GM23338 (cell line): ENCODE measurements around the gene SCFD1. TPM values are rescaled to one million over a fixed set of nuclear protein-coding genes. Genes with fewer than 3 reads are reported as not detected.
A peak's percentile ranks its signal among the peaks of the same experiment; 100 is the strongest.

ENCODE experiments used
- ATAC-seq: fragments of 200-7000 bp; cut with Tn5 transposase; 3 replicates; pipeline ENCODE4 v1.9.1; 2020
- DNase-seq: peaks from one replicate; pipeline ENCODE4 v3.0.0-alpha.2; 2015; ENCODE audit warnings: low spot score
- H2AFZ ChIP-seq: fragments of 200-600 bp; sonication (generic); 2 replicates; pipeline ENCODE4 v1.8.0; 2016; ENCODE audit warnings: antibody characterized with exemption, mild to moderate bottlenecking, moderate library complexity
- H3F3A ChIP-seq: fragments of 200-600 bp; sonication (generic); replicated peaks from 2 replicates; pipeline ENCODE4 v1.8.0; 2017; ENCODE audit warnings: antibody characterized with exemption, mixed run types, low read depth
- H3K27ac ChIP-seq: fragments of 200-600 bp; sonication (generic); 2 replicates; pipeline ENCODE4 v1.6.1; 2016; ENCODE audit warnings: low read depth
- H3K27me3 ChIP-seq: fragments of 200-600 bp; sonication (generic); 2 replicates; pipeline ENCODE4 v1.8.0; 2016; ENCODE audit warnings: mild to moderate bottlenecking, mixed run types, moderate library complexity; ENCODE audit not compliant: insufficient read depth
- H3K36me3 ChIP-seq: fragments of 200-600 bp; sonication (generic); 2 replicates; pipeline ENCODE4 v1.8.0; 2016; ENCODE audit warnings: mild to moderate bottlenecking; ENCODE audit not compliant: insufficient read depth
- H3K4me1 ChIP-seq: fragments of 200-600 bp; sonication (generic); 2 replicates; pipeline ENCODE4 v1.8.0; 2016; ENCODE audit warnings: mild to moderate bottlenecking, moderate library complexity; ENCODE audit not compliant: insufficient read depth
- H3K4me2 ChIP-seq: fragments of 200-600 bp; sonication (generic); 2 replicates; pipeline ENCODE4 v1.7.1; 2017; ENCODE audit warnings: mixed run types
- H3K4me3 ChIP-seq: fragments of 200-600 bp; sonication (generic); 2 replicates; pipeline ENCODE4 v1.6.1; 2016; ENCODE audit warnings: mixed run types
- H3K79me2 ChIP-seq: fragments of 200-600 bp; sonication (generic); replicated peaks from 2 replicates; pipeline ENCODE4 v1.8.0; 2017; ENCODE audit warnings: mild to moderate bottlenecking; ENCODE audit not compliant: insufficient read depth
- H3K9me2 ChIP-seq: fragments of 200-600 bp; sonication (generic); 2 replicates; pipeline ENCODE4 v1.8.0; 2017; ENCODE audit not compliant: insufficient read depth
- H4K20me1 ChIP-seq: fragments of 200-600 bp; sonication (generic); replicated peaks from 2 replicates; pipeline ENCODE4 v1.8.0; 2017; ENCODE audit warnings: mild to moderate bottlenecking; ENCODE audit not compliant: insufficient read depth
- H3K27ac Mint-ChIP-seq: 2 replicates; pipeline ENCODE4 v1.8.0; 2020; ENCODE audit warnings: inconsistent platforms, mild to moderate bottlenecking, moderate library complexity, mixed read lengths
- H3K27me3 Mint-ChIP-seq: 3 replicates; pipeline ENCODE4 v1.8.0; 2022; ENCODE audit warnings: low read depth, mild to moderate bottlenecking, moderate library complexity, mixed read lengths, inconsistent platforms; ENCODE audit not compliant: insufficient read depth, poor library complexity
- H3K36me3 Mint-ChIP-seq: 3 replicates; pipeline ENCODE4 v1.8.0; 2021; ENCODE audit warnings: low read depth, mild to moderate bottlenecking, inconsistent platforms, moderate library complexity, mixed read lengths
- H3K4me1 Mint-ChIP-seq: 3 replicates; pipeline ENCODE4 v1.8.0; 2020; ENCODE audit warnings: mild to moderate bottlenecking, inconsistent platforms, mixed read lengths
- H3K4me3 Mint-ChIP-seq: 3 replicates; pipeline ENCODE4 v1.8.0; 2021; ENCODE audit warnings: moderate library complexity, mild to moderate bottlenecking, inconsistent platforms, mixed read lengths
- H3K9me3 Mint-ChIP-seq: 3 replicates; pipeline ENCODE4 v1.8.0; 2020; ENCODE audit warnings: moderate library complexity, mild to moderate bottlenecking, inconsistent platforms, mixed read lengths
- CTCF ChIP-seq, 2 experiments: fragments of 200-600 bp in 1 of 2; sonication (generic) in 1 of 2; conservative IDR thresholded peaks; 2 replicates each; pipeline versions ENCODE4 v1.5.1 to v1.6.1; 2016 to 2017; ENCODE audit warnings: antibody characterized with exemption in 2 of 2, low read depth in 2 of 2, mild to moderate bottlenecking in 2 of 2, moderate library complexity in 1 of 2
- EZH2phosphoT487 ChIP-seq: fragments of 200-600 bp; sonication (generic); IDR thresholded peaks from one replicate; pipeline ENCODE4 v1.8.1; 2018; ENCODE audit warnings: antibody characterized with exemption; ENCODE audit not compliant: unreplicated experiment
- NANOG ChIP-seq: IDR thresholded peaks from 2 replicates; pipeline ENCODE4 v1.6.1; 2016; ENCODE audit warnings: antibody characterized with exemption, borderline replicate concordance
- ZNF114 ChIP-seq: fragments of 250-450 bp; sonication (Bioruptor Pico); IDR thresholded peaks from 2 replicates; pipeline ENCODE4 v1.5.0; 2020; ENCODE audit warnings: mild to moderate bottlenecking, moderate library complexity
- ZNF331 ChIP-seq: fragments of 250-450 bp; sonication (Bioruptor Pico); IDR thresholded peaks from 2 replicates; pipeline ENCODE4 v1.5.0; 2020; ENCODE audit warnings: low read depth, mild to moderate bottlenecking, moderate library complexity
- ZNF462 ChIP-seq: fragments of 250-450 bp; sonication (Bioruptor Pico); IDR thresholded peaks from 2 replicates; pipeline ENCODE4 v1.5.0; 2020; ENCODE audit warnings: mild to moderate bottlenecking, moderate library complexity
- polyA plus RNA-seq: library from polyadenylated mRNA; unstranded; fragments of >200 nt; fragmentation: Nextera tagmentation; extraction: Ambion mirVana; gene quantifications from 2 replicates; pipeline ENCODE4 v1.2.1, GENCODE V29; 2016
- total RNA-seq: library from RNA; depleted of rRNA; stranded (reverse); fragments of >200 nt; shearing (Covaris generic); gene quantifications from 2 replicates; pipeline ENCODE4 v1.2.3, GENCODE V29; 2014

Gene SCFD1
- total and polyA plus RNA-seq, 2 experiments from 2014 or later = 77.6 to 110 TPM

GRCh38 chr14:30719137-30719536 lies 97.0 kb downstream of the SCFD1 start (continued):
- TF ChIP-seq ZNF462 (CRISPR knock-in tag) (no peak), ZNF114 (CRISPR knock-in tag) (no peak)

GRCh38 chr14:30725763-30726162 lies 103.6 kb downstream of the SCFD1 start:
- no peaks in the 10 kb centered on the region for H3K79me2 ChIP-seq
- H3K9me2 ChIP-seq = no peaks in the 10 kb centered on the region; the same call in 1 of the 2 replicates
- H3F3A ChIP-seq = no peaks in the 10 kb centered on the region
- no peak for ATAC-seq
- peaks cover 4% of the 10 kb centered on the region for H3K36me3 ChIP-seq
- Mint-ChIP-seq H3K9me3 (peaks cover 7% of the 10 kb centered on the region; the same call in 2 of the 3 replicates), H3K36me3 (peaks cover 40% of the 10 kb centered on the region; the same call in 2 of the 3 replicates), H3K27ac (peak overlapping the region; percentile 69), H3K4me3 (no peak overlapping the region), H3K4me1 (no peaks in the 10 kb centered on the region; the same call in 2 of the 3 replicates), H3K27me3 (no peaks in the 10 kb centered on the region)
- H2AFZ ChIP-seq = no peak overlapping the region
- no peak overlapping the region for H3K4me2 ChIP-seq
- no peak for DNase-seq
- no peak overlapping the region for H3K4me3 ChIP-seq
- H3K4me1 ChIP-seq = no peaks in the 10 kb centered on the region
- no peaks in the 10 kb centered on the region for H4K20me1 ChIP-seq
- H3K27me3 ChIP-seq = no peaks in the 10 kb centered on the region
- no peak overlapping the region for H3K27ac ChIP-seq
- no peak for TF ChIP-seq EZH2phosphoT487
- TF ChIP-seq ZNF331 (CRISPR knock-in tag) = no peak
- TF ChIP-seq CTCF (conservative IDR thresholded peaks at IDR 0.05; ENCODE audit: low read depth in 2 of 2) = no peak
- TF ChIP-seq ZNF462 (CRISPR knock-in tag) = no peak
- no peak for TF ChIP-seq ZNF114 (CRISPR knock-in tag)
- TF ChIP-seq NANOG = no peak
